Smooth muscle cell (in vitro differentiated cells): ENCODE results near the gene TUBA3E. TPM values are rescaled to one million over a fixed set of nuclear protein-coding genes. Genes with fewer than 3 reads are reported as not detected.
"Not testable (repeated sequence)": the region's sequence is repeated elsewhere in the genome, so short reads cannot be mapped to it uniquely, and the experiment has no call there.

ENCODE experiments used
- DNase-seq: peaks from one replicate; lab custom pipeline; 2025; ENCODE audit not compliant: unreplicated experiment; lab: John Stamatoyannopoulos, UW
- H2AFZ ChIP-seq: fragments of 200-600 bp; sonication (generic); 2 replicates; pipeline ENCODE4 v1.6.0; 2016; ENCODE audit warnings: antibody characterized with exemption, low read depth, mild to moderate bottlenecking
- H3F3A ChIP-seq: fragments of 200-600 bp; sonication (generic); 2 replicates; pipeline ENCODE4 v1.6.0; 2017; ENCODE audit warnings: antibody characterized with exemption, low read depth
- H3K27ac ChIP-seq: fragments of 200-600 bp; sonication (generic); 2 replicates; pipeline ENCODE4 v1.5.1; 2016; ENCODE audit warnings: low read depth, mild to moderate bottlenecking
- H3K27me3 ChIP-seq: fragments of 200-600 bp; sonication (generic); 2 replicates; pipeline ENCODE4 v1.6.1; 2016; ENCODE audit warnings: low read depth, mild to moderate bottlenecking
- H3K36me3 ChIP-seq: fragments of 200-600 bp; sonication (generic); 2 replicates; pipeline ENCODE4 v1.5.1; 2016; ENCODE audit warnings: low read depth
- H3K4me1 ChIP-seq: fragments of 200-600 bp; sonication (generic); 2 replicates; pipeline ENCODE4 v1.5.1; 2016; ENCODE audit warnings: low read depth
- H3K4me2 ChIP-seq: fragments of 200-600 bp; sonication (generic); 2 replicates; pipeline ENCODE4 v1.6.0; 2016; ENCODE audit warnings: mild to moderate bottlenecking
- H3K4me3 ChIP-seq: fragments of 200-600 bp; sonication (generic); 2 replicates; pipeline ENCODE4 v1.5.1; 2016; ENCODE audit warnings: mild to moderate bottlenecking
- H3K79me2 ChIP-seq: fragments of 200-600 bp; sonication (generic); 2 replicates; pipeline ENCODE4 v1.6.0; 2016; ENCODE audit warnings: low read depth, mild to moderate bottlenecking
- H3K9ac ChIP-seq: fragments of 200-600 bp; sonication (generic); 2 replicates; pipeline ENCODE4 v1.6.0; 2016; ENCODE audit warnings: low read depth
- H3K9me3 ChIP-seq: fragments of 200-600 bp; sonication (generic); replicated peaks from 2 replicates; pipeline ENCODE4 v1.5.1; 2016; ENCODE audit warnings: low read depth
- H4K20me1 ChIP-seq: fragments of 200-600 bp; sonication (generic); 2 replicates; pipeline ENCODE4 v1.6.0; 2016; ENCODE audit warnings: low read depth
- WGBS: methylation state at CpG from one replicate; pipeline ENCODE4 v1.1.7; 2016; ENCODE audit warnings: low lambda C conversion rate; 5-methylcytosine and 5-hydroxymethylcytosine counted together
- polyA plus RNA-seq: library from polyadenylated mRNA; unstranded; fragments of >200 nt; fragmentation: Nextera tagmentation; extraction: Ambion mirVana; gene quantifications from 2 replicates; pipeline ENCODE4 v1.2.1, GENCODE V29; 2016
- total RNA-seq: library from RNA; depleted of rRNA; stranded (reverse); fragments of >200 nt; gene quantifications from 2 replicates; pipeline ENCODE4 v1.2.3, GENCODE V29; 2014
- TF ChIP-seq, protein P1 (sequence below): fragments of 200-600 bp; sonication (generic); IDR thresholded peaks from 2 replicates; pipeline ENCODE4 v1.5.1; 2017; ENCODE audit warnings: borderline replicate concordance, mild to moderate bottlenecking, antibody characterized with exemption; ENCODE audit not compliant: insufficient read depth, poor library complexity, severe bottlenecking

The TUBA3E gene
- total and polyA plus RNA-seq, 2 experiments from 2014 or later: not detected

GRCh38 chr2:130183512-130184373 is 14.5 kb downstream of the TUBA3E start:
- DNase-seq: no peak
- WGBS: 80% methylated on average over 26 of the region's 26 CpGs

GRCh38 chr2:130182826-130183511 is 15.3 kb downstream of the TUBA3E start:
- not testable (repeated sequence) for H3K36me3 ChIP-seq, H2AFZ ChIP-seq, H3K4me1 ChIP-seq, H3K9me3 ChIP-seq, H3K27me3 ChIP-seq, H3K9ac ChIP-seq, H3F3A ChIP-seq, H3K27ac ChIP-seq, DNase-seq
- H3K4me2 ChIP-seq: peak overlapping the region; percentile 90
- WGBS: 29% methylated on average over 17 of the region's 23 CpGs
- H4K20me1 ChIP-seq: peaks cover 14% of the 10 kb centered on the region
- H3K4me3 ChIP-seq: peak overlapping the region; percentile 92
- peaks cover 49% of the 10 kb centered on the region for H3K79me2 ChIP-seq

More at GRCh38 chr2:130183512-130184373, 14.5 kb downstream of the TUBA3E start:
- peaks cover 41% of the 10 kb centered on the region for H3K79me2 ChIP-seq
- H3K4me3 ChIP-seq: peak overlapping the region; percentile 92
- no peaks in the 10 kb centered on the region for H3F3A ChIP-seq
- no peak overlapping the region for H2AFZ ChIP-seq
- no peak overlapping the region for H3K9ac ChIP-seq
- H3K36me3 ChIP-seq: no peaks in the 10 kb centered on the region
- TF ChIP-seq, protein P1, sequence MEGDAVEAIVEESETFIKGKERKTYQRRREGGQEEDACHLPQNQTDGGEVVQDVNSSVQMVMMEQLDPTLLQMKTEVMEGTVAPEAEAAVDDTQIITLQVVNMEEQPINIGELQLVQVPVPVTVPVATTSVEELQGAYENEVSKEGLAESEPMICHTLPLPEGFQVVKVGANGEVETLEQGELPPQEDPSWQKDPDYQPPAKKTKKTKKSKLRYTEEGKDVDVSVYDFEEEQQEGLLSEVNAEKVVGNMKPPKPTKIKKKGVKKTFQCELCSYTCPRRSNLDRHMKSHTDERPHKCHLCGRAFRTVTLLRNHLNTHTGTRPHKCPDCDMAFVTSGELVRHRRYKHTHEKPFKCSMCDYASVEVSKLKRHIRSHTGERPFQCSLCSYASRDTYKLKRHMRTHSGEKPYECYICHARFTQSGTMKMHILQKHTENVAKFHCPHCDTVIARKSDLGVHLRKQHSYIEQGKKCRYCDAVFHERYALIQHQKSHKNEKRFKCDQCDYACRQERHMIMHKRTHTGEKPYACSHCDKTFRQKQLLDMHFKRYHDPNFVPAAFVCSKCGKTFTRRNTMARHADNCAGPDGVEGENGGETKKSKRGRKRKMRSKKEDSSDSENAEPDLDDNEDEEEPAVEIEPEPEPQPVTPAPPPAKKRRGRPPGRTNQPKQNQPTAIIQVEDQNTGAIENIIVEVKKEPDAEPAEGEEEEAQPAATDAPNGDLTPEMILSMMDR: no peak
- H3K4me2 ChIP-seq: peak overlapping the region; percentile 90
- H3K27ac ChIP-seq: no peak overlapping the region
- no peaks in the 10 kb centered on the region for H3K27me3 ChIP-seq
- H3K4me1 ChIP-seq: peaks cover 6% of the 10 kb centered on the region
- no peaks in the 10 kb centered on the region for H3K9me3 ChIP-seq
- H4K20me1 ChIP-seq: peaks cover 14% of the 10 kb centered on the region

DNA sequence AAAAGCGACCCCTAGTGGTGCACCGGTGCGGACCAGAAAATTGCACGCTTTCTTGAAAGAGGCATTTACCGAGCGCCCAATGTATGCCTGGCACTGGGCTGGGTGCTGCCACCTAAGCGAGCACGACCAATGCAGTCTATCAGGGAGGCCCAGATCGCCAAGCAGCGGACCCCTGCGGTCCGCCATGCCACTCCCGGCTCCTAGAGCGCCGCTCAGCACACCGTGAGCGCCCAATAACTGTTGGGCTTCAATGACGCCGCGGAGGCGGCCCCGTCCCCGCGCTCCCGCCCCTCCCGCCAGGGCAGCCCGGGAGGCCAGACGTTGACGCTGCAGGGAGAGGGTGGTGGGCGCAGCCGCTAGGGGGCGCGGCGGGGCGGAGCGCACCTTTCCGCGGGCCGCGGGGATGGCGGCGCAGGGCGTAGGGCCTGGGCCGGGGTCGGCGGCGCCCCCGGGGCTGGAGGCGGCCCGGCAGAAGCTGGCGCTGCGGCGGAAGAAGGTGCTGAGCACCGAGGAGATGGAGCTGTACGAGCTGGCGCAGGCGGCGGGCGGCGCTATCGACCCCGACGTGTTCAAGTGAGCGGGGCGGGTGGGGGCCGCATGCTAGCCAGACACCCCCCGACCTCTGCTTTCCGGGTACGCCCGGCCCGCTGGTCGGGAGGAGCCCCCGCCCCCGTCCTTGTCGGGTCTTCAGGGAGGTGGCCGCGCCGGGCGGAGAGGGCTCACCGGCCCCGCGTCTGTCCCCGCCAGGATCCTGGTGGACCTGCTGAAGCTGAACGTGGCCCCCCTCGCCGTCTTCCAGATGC is 16.2 kb downstream of the TUBA3E start, which contains the start of gene MZT2B:
Gene MZT2B, plus strand, starts transcription at position 383 of the 803 bp plus-strand sequence. Its CDS starts 21 bp downstream, at position 404.
- H3K4me2 ChIP-seq: peak within 1 kb of the TSS; percentile 90
- peak within 1 kb of the TSS; percentile 76 for H3K27ac ChIP-seq
- WGBS: 0% methylated on average over 10 of the region's 86 CpGs
- peaks cover 58% of the 10 kb centered on the region for H3K79me2 ChIP-seq
- H3K9me3 ChIP-seq, H3K36me3 ChIP-seq, H3K27me3 ChIP-seq, H3K4me1 ChIP-seq, H3F3A ChIP-seq: not testable (repeated sequence)
- H3K4me3 ChIP-seq: peak within 1 kb of the TSS; percentile 92
- TF ChIP-seq, protein P1: peak; percentile 69
- peak within 1 kb of the TSS; percentile 91 for H2AFZ ChIP-seq
- peak within 1 kb of the TSS; percentile 91 for H3K9ac ChIP-seq
- H4K20me1 ChIP-seq: peaks cover 20% of the 10 kb centered on the region
- peak; percentile 84 for DNase-seq
